H1 (cell line): Measurements from ENCODE around the gene ZNF462. TPM values are rescaled to one million over a fixed set of nuclear protein-coding genes. Genes with fewer than 3 reads are reported as not detected.
A peak's percentile ranks its signal among the peaks of the same experiment; 100 is the strongest.

Source experiments
- CHD7 ChIP-seq: fragments of 300-600 bp; sonication (generic); IDR thresholded peaks from 2 replicates; pipeline ENCODE4 v1.7.1; 2012; ENCODE audit warnings: low read length, moderate library complexity, mild to moderate bottlenecking, inconsistent platforms; ENCODE audit not compliant: insufficient replicate concordance
- HDAC6 ChIP-seq: IDR thresholded peaks from one replicate; pipeline ENCODE4 v1.7.1; 2012; ENCODE audit warnings: low read depth, mild to moderate bottlenecking, inconsistent platforms, low read length, moderate library complexity
- JUND ChIP-seq: IDR thresholded peaks from 2 replicates; pipeline ENCODE4 v1.6.1; 2011; ENCODE audit warnings: mild to moderate bottlenecking, improper control_type of control experiment, low read length
- KDM1A ChIP-seq: fragments of 200-600, 300-600 bp; sonication (generic); IDR thresholded peaks from 2 replicates; pipeline ENCODE4 v1.7.1; 2016; ENCODE audit warnings: mild to moderate bottlenecking, low read length, borderline replicate concordance
- MAFK ChIP-seq: IDR thresholded peaks from 2 replicates; pipeline ENCODE4 v1.6.1; 2012; ENCODE audit warnings: low read depth, mild to moderate bottlenecking, improper control_type of control experiment, low read length
- SAP30 ChIP-seq: fragments of 300-600 bp; sonication (generic); IDR thresholded peaks from 2 replicates; pipeline ENCODE4 v1.7.1; 2012; ENCODE audit warnings: low read length, moderate library complexity, mild to moderate bottlenecking, inconsistent platforms; ENCODE audit not compliant: insufficient read depth, insufficient replicate concordance
- SIN3A ChIP-seq, 2 experiments: IDR thresholded peaks in 1 of 2; conservative IDR thresholded peaks in 1 of 2; 2 replicates each; pipeline ENCODE4 v1.6.1; 2011 to 2012; ENCODE audit warnings: low read length in 2 of 2, improper control_type of control experiment in 1 of 2, low read depth in 1 of 2, mild to moderate bottlenecking in 1 of 2
- SP1 ChIP-seq: IDR thresholded peaks from 2 replicates; pipeline ENCODE4 v1.6.1; 2011; ENCODE audit warnings: low read depth, low read length
- TAF7 ChIP-seq: optimal IDR thresholded peaks from 2 replicates; pipeline ENCODE3; 2011; ENCODE audit warnings: low read depth, mild to moderate bottlenecking, inconsistent platforms, low read length, moderate library complexity, borderline replicate concordance
- polyA plus RNA-seq, 7 experiments: library from polyadenylated mRNA; depleted of rRNA in 3 of 7; stranded (reverse) in 5 of 7; unstranded in 2 of 7; fragments of >200 nt in 5 of 7; fragments of 200-250 nt in 2 of 7; gene quantifications; 1 replicate in 5 of 7; 2 replicates in 1 of 7; 4 replicates in 1 of 7; pipeline versions ENCODE4 v1.2.1 to v1.2.3, GENCODE V29; 2011 to 2013; ENCODE audit warnings: missing spikeins in 2 of 7, mixed read lengths in 2 of 7
- total RNA-seq: library from RNA; stranded (reverse); fragmentation: NEBNext Ultra II Directional; extraction: Animal tissue kit (Norgen Biotek cat#: 25700); gene quantifications from 2 replicates; pipeline ENCODE4 v1.2.1, GENCODE V29; 2021

Gene ZNF462
- total and polyA plus RNA-seq, 2 of the 8 experiments (the other 6 are each of a cell fraction or from before 2014, with no cell fraction given) = 30.0 to 163 TPM

DNA sequence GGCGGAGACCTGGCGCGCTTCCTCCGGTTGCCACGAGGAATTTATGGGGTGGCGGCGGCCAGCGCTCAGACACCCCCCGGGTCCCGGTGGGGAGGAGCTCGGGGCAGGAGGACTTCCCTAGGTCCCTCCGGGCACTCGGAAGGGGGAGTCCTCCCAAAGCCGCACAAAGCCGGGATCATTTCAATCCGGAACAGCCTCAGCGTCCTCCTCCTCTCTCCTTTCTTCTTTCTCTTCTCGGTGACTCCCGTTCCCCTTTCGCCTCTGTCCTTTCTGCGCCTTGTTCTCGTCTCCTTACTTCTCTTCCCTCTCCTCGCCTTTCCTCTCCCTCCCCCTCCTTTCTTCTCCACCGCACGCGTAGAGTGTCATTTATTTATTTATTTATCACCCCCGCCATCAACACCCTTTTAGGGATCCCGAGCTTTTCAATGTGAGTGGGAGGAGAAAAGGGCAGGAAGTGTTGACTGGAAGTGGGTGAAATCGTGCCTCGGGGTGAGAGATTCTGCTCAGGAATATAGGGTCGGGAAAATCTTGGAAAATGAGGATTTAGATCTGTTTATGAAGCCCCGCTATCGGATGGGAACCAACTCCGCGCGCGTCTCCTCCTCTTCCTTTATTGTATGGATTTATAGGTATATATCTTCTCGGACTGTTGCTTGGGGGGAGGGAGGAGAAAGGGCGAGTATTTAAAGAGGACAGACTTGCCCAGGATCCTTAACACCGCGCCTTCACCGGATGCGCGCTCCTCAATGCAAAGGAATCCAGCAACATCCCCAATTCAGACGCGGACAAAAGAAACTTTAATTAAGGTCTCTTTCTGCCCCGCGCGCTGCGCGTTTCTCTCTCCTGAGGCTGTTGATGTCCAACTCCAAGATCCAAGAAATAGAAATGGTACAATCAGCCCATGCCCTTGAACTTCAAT is 2.0 kb upstream of the ZNF462 start (continued):
- peak; percentile 23 for TF ChIP-seq CHD7
- no peak for TF ChIP-seq TAF7
- peak; percentile 26 for TF ChIP-seq SAP30
- no peak for TF ChIP-seq HDAC6
- TF ChIP-seq KDM1A = no peak
- TF ChIP-seq SP1 = 0 out of 2 replicates have a peak, but pooled peaks have one; percentile 21
- TF ChIP-seq MAFK = no peak
- TF ChIP-seq JUND = no peak
- TF ChIP-seq SIN3A (conservative IDR thresholded peaks at IDR 0.05 in 1 of 2, IDR thresholded peaks at IDR 0.05 in 1 of 2; ENCODE audit: low read depth in 1 of 2, low read length in 2 of 2) = 0 out of 4 replicates have a peak, but pooled peaks have one; percentile 49 to 78
